GM15510 (cell line): ENCODE data around the gene LTV1.

ENCODE experiments used
- POLR2A ChIP-seq: IDR thresholded peaks from 3 replicates; pipeline ENCODE4 v1.6.1; 2011; ENCODE audit warnings: borderline replicate concordance; ENCODE audit not compliant: insufficient read length; ENCODE audit errors: extremely low read depth

LTV1 gene

DNA sequence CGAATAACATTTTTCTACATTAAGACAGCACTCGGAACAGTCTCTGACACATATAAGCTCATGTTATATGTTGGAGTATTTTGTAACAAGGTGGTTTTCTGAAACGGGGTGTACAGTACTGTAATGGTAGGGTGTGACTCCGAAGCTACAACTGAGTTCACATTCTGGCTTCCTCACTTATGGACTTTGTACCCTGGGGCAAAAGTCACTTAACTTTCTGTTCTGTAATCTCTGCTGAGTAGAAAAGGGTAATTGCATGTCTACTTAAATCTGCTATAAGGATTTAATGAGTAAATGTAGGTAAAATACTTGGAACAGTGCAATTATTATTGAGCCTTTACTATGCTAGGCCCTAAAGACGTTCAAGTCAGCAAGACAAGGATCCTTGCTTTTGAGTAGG is 4.7 kb upstream of the LTV1 start:
- TF ChIP-seq POLR2A: no peak

- TF ChIP-seq POLR2A: no peak
Measured at GRCh38 chr6:143839196-143839595, 3.9 kb upstream of the LTV1 start.

GRCh38 chr6:143840595-143841265 is 2.4 kb upstream of the LTV1 start:
- no peak for TF ChIP-seq POLR2A

DNA sequence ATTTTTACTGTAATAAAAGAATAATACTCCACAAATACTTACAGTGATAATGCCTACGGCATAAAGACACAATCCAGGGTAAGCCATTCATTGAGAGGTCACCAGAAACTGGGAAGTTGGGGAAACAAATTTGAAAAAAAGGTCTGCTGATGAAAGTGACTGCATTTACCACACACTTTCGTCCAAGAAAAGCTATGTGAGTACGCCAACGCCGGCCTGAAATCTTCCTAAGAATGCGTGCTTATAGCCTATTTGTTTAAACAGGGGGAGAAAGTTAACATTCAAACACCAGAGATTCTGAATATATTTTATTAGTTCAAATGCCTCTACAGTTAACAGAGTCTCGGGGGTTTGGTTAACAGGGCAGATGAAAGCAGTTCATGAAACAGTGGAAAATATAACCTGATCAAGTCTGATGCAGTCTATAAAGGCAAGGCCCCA is 657 bp upstream of the LTV1 start:
- no peak for TF ChIP-seq POLR2A

- no peak for TF ChIP-seq POLR2A
Measured at GRCh38 chr6:143843677-143843999, 500 bp downstream of the LTV1 start.

GRCh38 chr6:143844006-143844405 is 868 bp downstream of the LTV1 start:
- no peak for TF ChIP-seq POLR2A

DNA sequence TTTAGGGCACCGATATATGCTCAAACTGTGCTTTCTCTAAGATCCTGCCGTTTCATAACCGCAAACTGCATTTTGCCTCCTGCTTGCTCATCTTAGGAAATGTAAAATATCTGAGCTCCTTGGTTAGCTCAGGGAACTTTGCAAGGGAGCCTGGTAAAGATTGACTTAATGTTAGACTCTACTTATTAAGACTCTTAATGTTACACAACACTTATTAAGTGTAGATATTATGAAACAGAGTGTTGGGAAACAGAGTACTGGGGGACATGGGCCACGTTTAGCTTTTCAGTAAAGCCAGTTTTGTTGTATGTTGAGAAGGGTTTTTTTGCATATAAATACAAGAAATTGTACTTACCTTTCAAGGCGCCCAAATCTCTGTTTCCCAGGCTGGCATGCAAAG is 1.9 kb downstream of the LTV1 start:
- TF ChIP-seq POLR2A: no peak

DNA sequence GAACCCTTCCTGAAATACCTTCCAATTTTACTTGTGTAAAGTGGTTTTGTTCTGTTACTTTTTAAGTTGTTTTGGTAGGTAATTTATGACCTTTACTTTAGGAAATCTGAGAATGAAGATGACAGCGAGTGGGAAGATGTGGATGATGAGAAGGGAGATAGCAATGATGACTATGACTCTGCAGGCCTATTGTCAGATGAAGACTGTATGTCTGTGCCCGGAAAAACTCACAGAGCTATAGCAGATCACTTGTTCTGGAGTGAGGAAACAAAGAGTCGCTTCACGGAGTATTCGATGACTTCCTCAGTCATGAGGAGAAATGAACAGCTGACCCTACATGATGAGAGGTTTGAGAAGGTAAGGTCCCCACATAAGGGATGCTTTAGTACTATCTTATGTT is 14.5 kb downstream of the LTV1 start:
- TF ChIP-seq POLR2A: no peak

DNA sequence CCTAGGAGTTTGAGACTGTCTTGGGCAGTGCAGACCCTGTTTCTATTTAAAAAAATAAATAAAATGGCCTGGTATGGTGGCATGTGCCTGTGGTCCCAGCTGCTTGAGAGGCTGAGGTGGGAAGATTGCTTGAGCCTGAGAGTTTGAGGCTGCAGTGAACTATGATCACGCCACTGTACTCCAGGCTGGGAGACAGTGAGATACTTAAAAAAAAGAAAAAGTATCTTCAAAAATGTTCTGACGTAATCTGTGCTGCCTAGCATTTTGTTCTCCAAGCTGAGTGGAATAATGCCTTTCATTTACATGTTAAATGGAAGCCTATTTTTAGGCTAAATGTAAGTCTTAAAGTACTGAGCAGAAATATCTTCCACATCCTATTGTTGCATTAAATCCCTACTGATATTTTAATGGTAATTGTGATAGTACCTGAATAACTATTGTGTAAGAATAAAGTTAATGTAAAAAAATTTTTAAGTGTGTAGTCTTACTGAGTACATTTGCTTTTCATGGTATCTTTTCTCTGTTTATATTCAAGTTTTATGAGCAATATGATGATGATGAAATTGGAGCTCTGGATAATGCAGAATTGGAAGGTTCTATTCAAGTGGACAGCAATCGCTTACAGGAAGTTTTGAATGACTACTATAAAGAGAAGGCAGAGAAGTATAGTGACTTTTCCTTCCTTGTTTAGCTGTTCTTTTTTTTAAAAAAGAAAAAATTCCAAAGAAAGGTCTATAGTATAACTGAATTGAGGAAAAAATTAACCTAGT is 16.9 kb downstream of the LTV1 start:
- TF ChIP-seq POLR2A: no peak

GRCh38 chr6:143863771-143864170 is 20.6 kb downstream of the LTV1 start:
- TF ChIP-seq POLR2A: no peak

DNA sequence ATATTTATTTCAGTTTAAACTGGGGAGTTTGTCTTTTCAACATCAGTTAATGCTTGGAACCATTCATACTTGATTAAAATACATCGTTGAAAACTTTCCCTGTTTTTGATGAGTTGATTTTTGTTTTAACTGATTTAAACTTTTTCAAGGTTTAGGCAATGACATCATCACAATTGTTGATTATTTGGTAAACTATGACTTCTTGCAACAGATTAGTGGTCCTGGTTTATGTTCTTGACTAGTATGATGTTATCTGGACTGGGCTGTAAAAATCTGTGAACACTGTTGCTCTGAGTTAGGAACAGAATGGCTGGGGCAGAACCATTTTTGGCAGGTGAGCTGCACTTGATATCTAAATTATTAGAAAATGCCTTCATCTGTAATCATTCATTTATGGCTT is 21.1 kb downstream of the LTV1 start, which contains the start of gene ZC2HC1B:
ZC2HC1B (plus strand) TSS at position 241 of the 400 bp plus-strand sequence; CDS start at position 307, 66 bp downstream.
- TF ChIP-seq POLR2A: no peak

- no peak for TF ChIP-seq POLR2A
Measured at GRCh38 chr6:143867236-143867635, 24.1 kb downstream of the LTV1 start.

DNA sequence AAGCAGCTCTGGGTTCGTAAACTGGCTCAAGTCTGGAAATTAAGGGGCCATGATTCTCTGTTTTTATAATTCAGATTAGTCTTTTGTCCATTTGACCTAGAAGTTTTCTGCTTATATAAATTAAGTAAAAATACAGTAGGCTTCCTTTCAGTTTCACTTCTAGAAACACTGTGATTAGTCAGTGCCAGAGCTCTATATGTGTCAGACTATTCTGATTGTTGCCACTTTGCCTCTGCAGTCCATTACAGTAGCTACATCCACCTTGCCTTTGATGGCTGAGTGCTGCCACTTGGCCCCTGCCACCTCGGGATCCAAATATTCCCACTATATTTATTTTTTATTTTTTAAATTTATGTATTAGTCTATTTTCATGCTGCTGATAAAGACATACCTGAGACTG is 29.1 kb downstream of the LTV1 start:
- no peak for TF ChIP-seq POLR2A

DNA sequence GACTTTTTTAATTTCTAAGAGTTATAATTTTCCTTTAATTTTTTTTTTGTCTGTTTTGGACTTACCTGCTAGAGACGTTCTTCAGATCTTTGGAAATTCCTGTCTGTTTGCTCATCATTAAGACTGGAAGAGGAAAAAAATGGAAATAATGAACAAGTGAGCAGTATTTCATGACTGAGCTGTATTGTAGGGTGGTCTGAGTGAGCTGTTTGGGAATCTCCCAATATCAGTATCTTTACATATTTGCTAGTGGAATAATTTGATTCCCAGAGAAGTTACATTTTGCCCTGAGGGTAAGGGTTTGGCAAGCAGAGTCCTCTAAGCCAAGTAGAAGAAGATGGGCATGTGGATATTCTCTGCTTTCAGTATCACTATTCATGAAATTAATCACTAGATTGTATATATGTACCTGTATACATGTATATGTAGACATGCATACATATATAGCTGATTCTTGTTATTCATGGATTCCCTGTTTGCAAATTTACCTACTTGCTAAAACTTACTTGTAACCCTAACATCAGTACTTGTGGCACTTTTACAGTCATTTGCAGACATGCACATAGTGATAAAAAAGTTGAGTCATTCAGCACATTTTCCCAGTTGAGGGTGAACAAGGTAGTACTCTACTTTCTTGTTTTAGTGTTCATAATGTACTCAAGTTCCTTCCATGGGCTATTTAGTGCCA is 34.6 kb downstream of the LTV1 start:
- TF ChIP-seq POLR2A: no peak

- TF ChIP-seq POLR2A: no peak
Measured at GRCh38 chr6:143878272-143878760, 35.2 kb downstream of the LTV1 start.

DNA sequence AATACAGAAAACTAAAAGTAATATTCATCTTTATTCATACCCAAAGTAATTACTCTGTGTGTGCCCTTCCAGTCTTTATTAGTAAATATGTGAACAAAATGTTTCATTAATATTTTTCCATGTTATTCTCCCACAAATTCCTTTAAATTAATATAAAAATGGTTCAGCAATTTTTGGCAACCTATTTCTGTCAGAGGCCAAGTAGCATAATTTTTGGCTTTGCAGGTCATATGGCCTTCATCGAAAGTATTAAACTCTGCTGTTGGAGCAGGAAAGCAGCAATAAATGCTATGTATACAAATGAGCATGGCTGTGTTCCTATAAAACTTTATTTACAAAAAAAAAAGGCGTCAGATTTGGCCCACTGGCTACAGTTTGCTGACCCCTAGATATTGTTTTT is 37.3 kb downstream of the LTV1 start:
- no peak for TF ChIP-seq POLR2A

DNA sequence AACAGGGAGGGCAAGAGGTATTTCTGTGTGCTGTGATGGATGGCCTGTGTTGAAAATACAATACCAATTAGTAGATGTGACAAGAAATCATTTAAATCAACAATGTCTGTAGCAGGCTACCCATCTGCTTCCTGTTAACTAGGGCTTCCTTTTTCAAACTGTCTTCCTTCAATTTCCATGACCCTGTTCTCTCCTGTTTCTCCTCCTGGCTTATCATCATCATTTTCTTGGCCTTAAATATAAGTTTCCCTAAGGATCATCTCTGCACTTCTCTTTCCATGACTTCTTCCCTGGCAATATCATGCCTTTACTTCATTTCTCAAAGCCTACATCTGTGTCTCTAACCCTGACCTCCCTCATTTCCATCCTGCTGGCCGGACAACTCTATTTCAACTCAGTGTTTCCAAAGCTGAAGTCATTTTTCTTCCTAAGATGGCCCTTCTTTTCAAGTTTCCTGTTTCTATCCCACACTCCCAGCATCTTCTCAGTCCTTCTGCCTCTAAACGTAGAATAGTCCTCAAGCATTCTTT is 39.3 kb downstream of the LTV1 start:
- TF ChIP-seq POLR2A: no peak
